Fibroblast of lung (primary cell): ENCODE measurements around the gene TICRR. TPM values are rescaled to one million over a fixed set of nuclear protein-coding genes. Genes with fewer than 3 reads are reported as not detected.

ENCODE experiments used
- DNase-seq, 2 donors: peaks; one replicate each; pipeline versions ENCODE4 v3.0.0 to v3.0.0-alpha.2; 2010; ENCODE audit warnings: low read depth in 2 of 2
- H2AFZ ChIP-seq: 2 replicates; pipeline ENCODE4 v1.5.1; 2012; ENCODE audit warnings: low read length, control low read depth, inconsistent platforms
- H3K27ac ChIP-seq: 2 replicates; pipeline ENCODE4 v1.5.1; 2011; ENCODE audit warnings: low read length, control low read depth; ENCODE audit not compliant: insufficient read depth
- H3K27me3 ChIP-seq: 2 replicates; pipeline ENCODE4 v1.5.1; 2011; ENCODE audit warnings: mild to moderate bottlenecking, low read length; ENCODE audit not compliant: control insufficient read depth, insufficient read depth
- H3K36me3 ChIP-seq: 2 replicates; pipeline ENCODE4 v1.5.1; 2011; ENCODE audit warnings: low read length; ENCODE audit not compliant: control insufficient read depth, insufficient read depth
- H3K4me1 ChIP-seq: 2 replicates; pipeline ENCODE4 v1.5.1; 2011; ENCODE audit warnings: low read length; ENCODE audit not compliant: control insufficient read depth, insufficient read depth; ENCODE audit errors: extremely low read depth
- H3K4me2 ChIP-seq: 2 replicates; pipeline ENCODE4 v1.5.1; 2011; ENCODE audit warnings: low read length, control low read depth; ENCODE audit not compliant: insufficient read depth; ENCODE audit errors: extremely low read depth
- H3K4me3 ChIP-seq, 4 experiments: fragments of 200-600 bp in 1 of 4; sonication (generic) in 1 of 4; replicated peaks in 1 of 4; 2 replicates each; pipeline ENCODE4 v1.5.1; 2011 to 2016; ENCODE audit warnings: low read length in 4 of 4, low read depth in 3 of 4, mild to moderate bottlenecking in 3 of 4, control low read depth in 2 of 4, inconsistent platforms in 1 of 4, mixed read lengths in 1 of 4; ENCODE audit not compliant: insufficient read depth in 1 of 4; ENCODE audit errors: control extremely low read depth in 1 of 4
- H3K79me2 ChIP-seq: 2 replicates; pipeline ENCODE4 v1.5.1; 2012; ENCODE audit warnings: mild to moderate bottlenecking, low read length, inconsistent platforms; ENCODE audit not compliant: control insufficient read depth, insufficient read depth
- H3K9ac ChIP-seq: 2 replicates; pipeline ENCODE4 v1.5.1; 2011; ENCODE audit warnings: mild to moderate bottlenecking, low read length, control low read depth; ENCODE audit not compliant: insufficient read depth
- H3K9me3 ChIP-seq: 2 replicates; pipeline ENCODE4 v1.5.1; 2012; ENCODE audit warnings: low read depth, low read length; ENCODE audit not compliant: control insufficient read depth, insufficient read depth
- H4K20me1 ChIP-seq: 2 replicates; pipeline ENCODE4 v1.5.1; 2011; ENCODE audit warnings: low read length; ENCODE audit not compliant: control insufficient read depth, insufficient read depth; ENCODE audit errors: extremely low read depth
- EZH2 ChIP-seq: IDR thresholded peaks from 2 replicates; pipeline ENCODE4 v1.5.1; 2012; ENCODE audit warnings: low read length, control low read depth, mild to moderate bottlenecking; ENCODE audit errors: missing control alignments
- polyA plus RNA-seq, 2 donors: library from polyadenylated mRNA; depleted of rRNA in 1 of 2; stranded (reverse) in 1 of 2; unstranded in 1 of 2; fragments of >200 nt; gene quantifications; 2 replicates each; pipeline ENCODE4 v1.2.1, GENCODE V29; 2011 to 2012; ENCODE audit warnings: missing spikeins in 1 of 2
- total RNA-seq: library from RNA; depleted of rRNA; stranded (reverse); fragments of >200 nt; gene quantifications from 2 replicates; pipeline ENCODE4 v1.2.1, GENCODE V29; 2014
- TF ChIP-seq, protein P1 (sequence below), 2 donors: IDR thresholded peaks in 1 of 2; conservative IDR thresholded peaks in 1 of 2; 1 replicate in 1 of 2; 2 replicates in 1 of 2; pipeline ENCODE4 v1.5.1; 2011 to 2012; ENCODE audit warnings: low read length in 2 of 2, control low read depth in 1 of 2, inconsistent platforms in 1 of 2, low read depth in 1 of 2, mild to moderate bottlenecking in 1 of 2

Gene TICRR
- total and polyA plus RNA-seq, 2 donors (not counting 1 experiment from before 2014, with no cell fraction given), result 1.2 to 1.6 TPM

DNA sequence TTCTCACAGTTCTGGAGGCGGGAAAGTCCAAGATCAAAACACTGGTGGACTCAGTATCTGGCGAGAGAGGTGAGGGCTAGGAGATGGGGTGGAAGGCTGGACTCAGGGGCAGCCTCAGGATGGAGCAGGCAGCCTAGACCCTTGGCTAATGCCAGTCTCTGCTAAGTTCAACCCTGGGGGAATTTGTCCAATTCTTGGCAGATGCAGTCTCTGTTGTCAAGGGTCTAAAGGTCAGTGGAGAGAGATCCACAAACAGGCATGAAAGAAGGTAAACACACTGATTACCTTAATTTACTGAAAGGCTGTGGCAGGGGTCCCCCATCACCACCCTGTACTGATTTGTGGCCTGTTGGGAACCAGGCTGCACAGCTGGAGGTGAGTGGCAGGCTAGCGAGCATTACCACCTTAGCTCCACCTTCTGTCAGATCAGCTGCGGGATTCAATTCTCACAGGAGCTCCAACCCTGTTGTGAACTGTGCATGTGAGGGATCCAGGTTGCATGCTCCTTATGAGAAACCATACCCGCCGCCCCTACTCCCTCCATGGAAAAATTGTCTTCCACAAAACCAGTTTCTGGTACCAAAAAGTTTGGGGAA lies 46.4 kb upstream of the TICRR start:
- Histone ChIP-seq H3K27ac (no peak overlapping the region), H3K4me2 (no peak overlapping the region), H3K79me2 (no peaks in the 10 kb centered on the region), H2AFZ (no peak overlapping the region), H3K4me3 (no peak overlapping the region), H3K27me3 (peaks cover 2% of the 10 kb centered on the region), H3K36me3 (no peaks in the 10 kb centered on the region), H3K9ac (no peak overlapping the region), H3K4me1 (no peaks in the 10 kb centered on the region), H4K20me1 (no peaks in the 10 kb centered on the region), H3K9me3 (no peaks in the 10 kb centered on the region)
- TF ChIP-seq EZH2, result no peak
- TF ChIP-seq, protein P1, sequence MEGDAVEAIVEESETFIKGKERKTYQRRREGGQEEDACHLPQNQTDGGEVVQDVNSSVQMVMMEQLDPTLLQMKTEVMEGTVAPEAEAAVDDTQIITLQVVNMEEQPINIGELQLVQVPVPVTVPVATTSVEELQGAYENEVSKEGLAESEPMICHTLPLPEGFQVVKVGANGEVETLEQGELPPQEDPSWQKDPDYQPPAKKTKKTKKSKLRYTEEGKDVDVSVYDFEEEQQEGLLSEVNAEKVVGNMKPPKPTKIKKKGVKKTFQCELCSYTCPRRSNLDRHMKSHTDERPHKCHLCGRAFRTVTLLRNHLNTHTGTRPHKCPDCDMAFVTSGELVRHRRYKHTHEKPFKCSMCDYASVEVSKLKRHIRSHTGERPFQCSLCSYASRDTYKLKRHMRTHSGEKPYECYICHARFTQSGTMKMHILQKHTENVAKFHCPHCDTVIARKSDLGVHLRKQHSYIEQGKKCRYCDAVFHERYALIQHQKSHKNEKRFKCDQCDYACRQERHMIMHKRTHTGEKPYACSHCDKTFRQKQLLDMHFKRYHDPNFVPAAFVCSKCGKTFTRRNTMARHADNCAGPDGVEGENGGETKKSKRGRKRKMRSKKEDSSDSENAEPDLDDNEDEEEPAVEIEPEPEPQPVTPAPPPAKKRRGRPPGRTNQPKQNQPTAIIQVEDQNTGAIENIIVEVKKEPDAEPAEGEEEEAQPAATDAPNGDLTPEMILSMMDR (conservative IDR thresholded peaks at IDR 0.05 in 1 of 2, IDR thresholded peaks at IDR 0.05 in 1 of 2; ENCODE audit: low read depth in 1 of 2, low read length in 2 of 2), result no peak
- DNase-seq, result no peak

DNA sequence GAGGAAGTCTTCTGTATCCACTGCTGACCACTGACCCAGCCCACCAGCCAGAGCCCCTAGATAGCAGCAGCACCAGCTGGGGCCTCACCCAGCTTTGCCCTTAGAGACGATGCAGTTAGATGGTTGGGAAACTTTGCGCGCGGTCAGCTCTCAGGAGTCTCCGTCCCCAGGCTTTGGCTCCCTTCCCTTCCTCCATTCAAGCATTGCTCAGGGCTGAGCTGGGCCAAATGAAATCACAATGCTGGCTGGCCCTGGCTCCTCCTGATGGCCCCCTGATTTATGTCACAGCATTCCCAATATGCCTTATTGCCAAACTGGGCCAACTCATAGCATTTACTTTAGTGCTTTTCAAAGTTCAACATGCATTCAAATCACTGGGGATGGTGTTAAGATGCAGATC lies 44.3 kb upstream of the TICRR start:
- H3K79me2 ChIP-seq, result no peaks in the 10 kb centered on the region
- no peak overlapping the region for H3K27ac ChIP-seq
- H2AFZ ChIP-seq, result no peak overlapping the region
- no peaks in the 10 kb centered on the region for H3K36me3 ChIP-seq
- H3K4me3 ChIP-seq, result no peak overlapping the region
- H3K27me3 ChIP-seq, result no peaks in the 10 kb centered on the region
- TF ChIP-seq, protein P1 (conservative IDR thresholded peaks at IDR 0.05 in 1 of 2, IDR thresholded peaks at IDR 0.05 in 1 of 2; ENCODE audit: low read depth in 1 of 2, low read length in 2 of 2), result no peak
- no peak for TF ChIP-seq EZH2
- H3K9ac ChIP-seq, result no peak overlapping the region
- no peaks in the 10 kb centered on the region for H3K9me3 ChIP-seq
- H3K4me2 ChIP-seq, result no peak overlapping the region
- DNase-seq, result no peak
- no peaks in the 10 kb centered on the region for H4K20me1 ChIP-seq
- no peaks in the 10 kb centered on the region for H3K4me1 ChIP-seq

DNA sequence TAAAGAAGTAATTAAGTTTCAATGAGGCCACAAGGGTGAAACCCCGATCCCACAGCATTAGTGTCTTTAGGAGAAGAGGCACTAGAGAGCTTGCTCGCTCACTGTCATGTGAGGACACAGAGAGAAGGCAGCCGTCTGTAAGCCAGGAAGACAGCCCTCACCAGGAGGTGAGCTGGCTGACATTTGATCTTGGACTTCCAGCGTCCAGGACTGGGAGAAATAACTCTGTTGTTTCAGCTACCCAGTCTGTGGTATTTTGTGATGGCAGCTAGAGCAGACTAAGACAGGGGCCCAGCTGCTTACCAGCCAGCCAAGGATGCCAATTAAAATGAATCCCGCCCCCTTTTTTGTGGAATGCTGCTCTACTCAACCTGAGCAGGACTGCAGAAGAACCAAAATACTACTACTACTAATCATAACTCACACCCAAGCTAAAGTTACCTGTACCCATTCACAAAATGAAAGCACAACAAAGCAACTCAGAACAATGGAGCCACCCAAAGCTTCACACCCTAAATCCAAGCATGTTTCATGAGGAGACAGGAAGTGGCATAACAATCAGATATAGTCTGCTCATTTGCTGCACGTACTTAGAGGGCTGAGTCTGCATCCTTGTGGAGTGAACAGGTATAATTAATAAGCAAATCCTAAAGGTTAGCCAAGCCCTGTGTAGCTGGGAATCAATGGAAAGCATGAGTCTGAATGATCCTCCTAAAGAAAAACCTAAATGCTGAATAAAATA lies 43.3 kb upstream of the TICRR start:
- H4K20me1 ChIP-seq, result no peaks in the 10 kb centered on the region
- no peak overlapping the region for H3K4me2 ChIP-seq
- H3K79me2 ChIP-seq, result no peaks in the 10 kb centered on the region
- no peak overlapping the region for H3K27ac ChIP-seq
- H3K27me3 ChIP-seq, result no peaks in the 10 kb centered on the region
- no peak for DNase-seq
- H3K36me3 ChIP-seq, result no peaks in the 10 kb centered on the region
- H3K9ac ChIP-seq, result no peak overlapping the region
- TF ChIP-seq, protein P1 (conservative IDR thresholded peaks at IDR 0.05 in 1 of 2, IDR thresholded peaks at IDR 0.05 in 1 of 2; ENCODE audit: low read depth in 1 of 2, low read length in 2 of 2), result no peak
- no peak for TF ChIP-seq EZH2
- H3K9me3 ChIP-seq, result no peaks in the 10 kb centered on the region
- H3K4me3 ChIP-seq, result no peak overlapping the region
- no peaks in the 10 kb centered on the region for H3K4me1 ChIP-seq
- H2AFZ ChIP-seq, result no peak overlapping the region
